ENCODE measurements around the gene WAC. TPM values are rescaled to one million over a fixed set of nuclear protein-coding genes. Genes with fewer than 3 reads are reported as not detected.
"Not testable (repeated sequence)": the region's sequence is repeated elsewhere in the genome, so short reads cannot be mapped to it uniquely, and the experiment has no call there.

Gene WAC
- total RNA-seq, 1 donor from 2014 or later: 36.6 TPM

GRCh38 chr10:28496017-28496416 lies 36.9 kb upstream of the WAC start:
- Histone ChIP-seq H3K36me3 (ENCODE audit: control insufficient read depth, insufficient read depth, low read length) (no peaks in the 10 kb centered on the region), H3K27me3 (ENCODE audit: control insufficient read depth, insufficient read depth, low read length) (no peaks in the 10 kb centered on the region), H3K4me3 (ENCODE audit: low read depth, low read length) (no peak overlapping the region)
- TF ChIP-seq CTCF (IDR thresholded peaks at IDR 0.05; ENCODE audit: insufficient read depth, low read length, severe bottlenecking): no peak
- no peak for FAIRE-seq
- no peak for DNase-seq (ENCODE audit: low read depth)

- FAIRE-seq (no peak), DNase-seq (ENCODE audit: low read depth) (no peak)
- H3K27me3 ChIP-seq (ENCODE audit: control insufficient read depth, insufficient read depth, low read length): no peaks in the 10 kb centered on the region
- no peak for TF ChIP-seq CTCF (IDR thresholded peaks at IDR 0.05; ENCODE audit: insufficient read depth, low read length, severe bottlenecking)
- no peaks in the 10 kb centered on the region for H3K36me3 ChIP-seq (ENCODE audit: control insufficient read depth, insufficient read depth, low read length)
- H3K4me3 ChIP-seq (ENCODE audit: low read depth, low read length): no peak overlapping the region
Measured at GRCh38 chr10:28496481-28496961, 36.4 kb upstream of the WAC start.

GRCh38 chr10:28497313-28498126 lies 35.4 kb upstream of the WAC start:
- no peak for FAIRE-seq
- Histone ChIP-seq H3K4me3 (ENCODE audit: low read depth, low read length) (no peak overlapping the region), H3K27me3 (ENCODE audit: control insufficient read depth, insufficient read depth, low read length) (no peaks in the 10 kb centered on the region), H3K36me3 (ENCODE audit: control insufficient read depth, insufficient read depth, low read length) (no peaks in the 10 kb centered on the region)
- no peak for TF ChIP-seq CTCF (IDR thresholded peaks at IDR 0.05; ENCODE audit: insufficient read depth, low read length, severe bottlenecking)
- DNase-seq (ENCODE audit: low read depth): no peak

- not testable (repeated sequence) for H3K4me3 ChIP-seq (ENCODE audit: low read depth, low read length); FAIRE-seq; DNase-seq (ENCODE audit: low read depth); H3K27me3 ChIP-seq (ENCODE audit: control insufficient read depth, insufficient read depth, low read length); H3K36me3 ChIP-seq (ENCODE audit: control insufficient read depth, insufficient read depth, low read length)
Measured at GRCh38 chr10:28500203-28500602, 32.7 kb upstream of the WAC start.

GRCh38 chr10:28503114-28503513 lies 29.8 kb upstream of the WAC start:
- DNase-seq (ENCODE audit: low read depth) (peak; percentile 20), FAIRE-seq (no peak)
- H3K4me3 ChIP-seq (ENCODE audit: low read depth, low read length): no peak overlapping the region

More at GRCh38 chr10:28503114-28503513, 29.8 kb upstream of the WAC start:
- Histone ChIP-seq H3K36me3 (ENCODE audit: control insufficient read depth, insufficient read depth, low read length) (no peaks in the 10 kb centered on the region), H3K27me3 (ENCODE audit: control insufficient read depth, insufficient read depth, low read length) (no peaks in the 10 kb centered on the region)
- peak; percentile 21 for TF ChIP-seq CTCF (IDR thresholded peaks at IDR 0.05; ENCODE audit: insufficient read depth, low read length, severe bottlenecking)
